Measurements from ENCODE around the gene MCF2L2.

Gene MCF2L2

DNA sequence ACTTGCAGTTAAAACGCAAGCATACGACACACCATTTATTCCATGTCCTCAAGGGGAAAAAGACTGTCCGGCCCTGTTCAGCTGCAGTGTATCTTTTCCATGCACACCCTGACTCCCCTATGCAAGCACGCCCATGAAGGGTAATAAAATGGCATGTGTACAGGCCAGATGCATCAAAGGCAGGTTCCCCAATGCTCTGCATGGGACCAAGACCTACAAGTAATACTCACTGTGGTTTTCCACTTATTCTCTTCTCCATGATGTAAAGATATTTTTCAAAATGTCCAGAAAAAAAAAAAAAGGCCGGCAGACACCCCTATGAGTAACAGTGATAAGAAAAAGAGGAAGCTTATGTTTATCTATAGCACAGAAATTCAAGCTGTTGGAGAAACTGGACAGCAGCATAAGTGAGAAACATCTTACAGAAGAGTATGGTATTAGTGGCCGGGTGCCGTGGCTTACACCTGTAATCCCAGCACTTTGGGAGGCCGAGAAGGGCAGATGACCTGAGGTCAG is 70.8 kb downstream of the MCF2L2 start:
- no peak for DNase-seq

DNA sequence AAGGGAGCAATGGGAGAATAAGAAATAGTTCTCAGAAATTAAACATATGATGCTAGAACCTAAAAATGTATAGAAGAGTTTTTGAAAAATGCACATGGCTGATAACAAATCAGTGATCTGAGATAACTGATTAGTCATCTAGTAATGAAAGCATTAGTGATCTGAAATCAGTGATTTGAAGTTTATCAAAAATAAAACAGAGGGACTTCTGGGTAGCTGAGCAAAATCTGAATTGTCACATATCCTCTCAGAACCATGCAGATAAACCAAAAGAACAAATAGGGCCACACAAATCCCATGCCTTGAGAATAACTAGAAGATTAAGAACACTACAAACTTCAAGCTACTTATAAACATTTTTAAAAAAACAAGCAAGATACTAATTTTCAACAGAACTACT is 71.5 kb downstream of the MCF2L2 start:
- DNase-seq = no peak

DNA sequence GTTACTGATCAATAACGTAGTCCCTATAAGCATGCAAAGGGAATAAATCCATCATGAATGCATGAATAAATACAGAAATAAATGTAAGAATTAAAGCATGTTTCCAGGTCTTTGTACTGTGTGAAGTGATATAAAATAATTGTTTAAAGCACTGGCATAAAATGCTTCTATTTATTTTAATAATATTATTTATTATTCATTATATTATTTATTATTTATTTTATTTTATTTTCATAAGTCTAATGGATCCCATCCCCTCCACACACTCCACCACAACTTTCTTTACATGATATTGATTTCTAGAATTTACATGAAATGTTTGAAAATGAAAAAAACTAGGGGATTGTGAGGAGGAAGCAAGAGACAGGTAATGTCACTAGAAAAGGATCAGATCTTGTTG is 73.5 kb downstream of the MCF2L2 start:
- no peak for DNase-seq

DNA sequence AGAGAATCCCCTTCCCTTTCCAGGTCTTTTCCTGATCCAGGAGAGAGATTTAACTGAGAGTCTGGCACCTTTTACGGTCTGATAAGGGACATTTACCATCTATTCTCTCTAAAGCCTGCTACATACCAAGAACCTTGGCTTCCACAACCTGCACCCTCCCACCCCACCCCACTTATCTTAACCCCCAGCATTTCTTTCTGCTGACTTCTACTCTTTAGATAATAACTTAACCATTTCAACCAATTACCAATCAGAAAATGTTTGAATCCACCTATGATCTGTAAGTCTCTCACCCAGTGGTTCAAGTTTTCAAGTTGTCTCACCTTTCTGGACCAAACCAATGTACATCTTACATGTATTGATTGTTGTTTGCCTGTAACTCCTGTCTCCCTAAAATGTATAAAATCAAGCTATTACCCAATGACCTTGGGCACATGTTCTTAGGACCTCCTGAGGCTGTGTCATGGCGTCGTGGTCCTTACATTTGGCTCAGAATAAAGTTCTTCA is 74.0 kb downstream of the MCF2L2 start:
- DNase-seq = no peak

DNA sequence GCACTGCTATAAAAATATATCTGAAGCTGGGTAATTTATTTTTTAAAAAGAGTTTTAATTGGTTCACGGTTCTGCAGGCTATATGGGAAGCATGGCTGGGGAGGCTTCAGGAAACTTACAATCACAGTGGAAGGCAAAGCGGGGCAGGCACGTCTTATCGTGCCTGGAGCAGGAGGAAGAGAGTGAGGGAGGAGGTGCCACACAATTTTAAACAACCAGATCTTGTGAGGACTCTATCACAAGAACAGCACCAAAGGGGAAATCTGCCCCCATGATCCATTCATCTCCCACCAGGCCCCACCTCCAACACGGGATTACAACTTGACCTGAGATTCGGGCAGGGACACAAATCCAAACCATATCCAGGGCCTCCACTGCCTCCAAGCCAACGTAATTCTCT is 75.0 kb downstream of the MCF2L2 start:
- no peak for DNase-seq

DNA sequence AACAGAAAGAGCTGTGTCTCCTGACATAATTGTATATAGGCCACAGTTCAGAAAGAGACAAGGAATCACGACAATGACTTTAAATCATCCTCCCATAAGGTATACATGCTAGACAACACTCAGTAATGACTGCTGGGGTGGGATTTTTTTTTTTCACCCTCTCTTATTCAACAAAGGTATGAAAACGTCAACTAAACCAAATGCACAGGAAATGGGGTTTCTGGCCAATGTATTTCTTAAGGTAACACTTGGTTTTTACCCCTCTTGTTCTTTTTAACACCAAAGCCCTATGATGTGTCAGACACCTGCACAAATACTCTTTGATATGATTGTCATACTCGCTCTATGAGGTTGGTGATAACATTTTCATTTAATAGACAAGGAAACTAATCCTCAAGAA is 78.3 kb downstream of the MCF2L2 start:
- no peak for DNase-seq

DNA sequence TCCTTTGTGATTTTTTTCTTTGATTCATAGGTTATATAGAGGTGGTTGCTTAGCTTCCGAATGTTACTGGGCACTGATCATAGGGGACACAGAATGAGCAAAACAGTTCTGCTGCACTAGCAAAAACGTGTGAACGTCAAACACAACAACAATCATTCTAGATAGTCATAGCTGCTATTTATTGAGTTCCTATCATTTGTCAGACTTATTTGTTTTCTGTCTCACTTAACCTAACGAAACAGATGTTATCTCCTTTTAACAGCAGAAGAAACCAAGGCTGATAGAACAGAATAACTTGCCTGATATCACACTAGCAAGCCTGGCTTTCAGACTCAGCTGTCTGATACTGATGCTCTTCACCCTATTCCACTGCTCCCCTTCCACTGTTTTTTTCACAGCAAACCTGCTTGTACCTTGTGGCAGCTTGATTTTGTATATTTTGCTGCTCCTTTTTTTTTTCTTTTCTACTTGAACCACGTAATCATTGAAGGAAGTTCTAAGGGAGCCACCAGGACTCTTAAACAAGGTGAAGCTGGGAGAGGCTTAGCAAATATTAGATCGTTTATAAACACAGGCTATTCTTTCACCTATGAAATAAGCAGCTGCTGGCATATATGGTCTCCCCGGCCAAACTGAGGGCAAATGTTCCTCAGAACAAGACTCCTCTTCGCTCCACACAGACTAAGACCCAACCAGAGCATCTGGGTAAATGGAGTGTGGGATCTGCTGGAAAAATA is 78.8 kb downstream of the MCF2L2 start:
- DNase-seq = no peak

DNA sequence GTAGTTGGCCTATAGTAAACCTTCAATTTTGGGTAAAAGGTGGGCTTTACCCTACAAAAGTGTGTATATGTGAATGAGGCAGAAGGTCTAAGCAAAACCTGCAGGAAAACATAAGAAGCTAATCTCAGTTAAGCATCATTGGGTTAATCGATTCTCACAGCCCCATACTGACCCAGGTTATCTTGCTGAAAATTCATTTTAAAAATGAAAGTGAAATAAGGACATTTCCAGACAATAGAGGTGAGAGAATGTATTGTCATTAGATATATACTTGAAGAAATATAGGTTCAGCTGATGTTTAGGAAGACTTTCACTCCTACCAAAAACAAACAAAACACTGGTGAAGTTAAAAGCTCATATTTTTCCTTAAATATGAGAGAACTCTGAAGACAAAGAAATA is 85.6 kb downstream of the MCF2L2 start:
- no peak for DNase-seq

DNA sequence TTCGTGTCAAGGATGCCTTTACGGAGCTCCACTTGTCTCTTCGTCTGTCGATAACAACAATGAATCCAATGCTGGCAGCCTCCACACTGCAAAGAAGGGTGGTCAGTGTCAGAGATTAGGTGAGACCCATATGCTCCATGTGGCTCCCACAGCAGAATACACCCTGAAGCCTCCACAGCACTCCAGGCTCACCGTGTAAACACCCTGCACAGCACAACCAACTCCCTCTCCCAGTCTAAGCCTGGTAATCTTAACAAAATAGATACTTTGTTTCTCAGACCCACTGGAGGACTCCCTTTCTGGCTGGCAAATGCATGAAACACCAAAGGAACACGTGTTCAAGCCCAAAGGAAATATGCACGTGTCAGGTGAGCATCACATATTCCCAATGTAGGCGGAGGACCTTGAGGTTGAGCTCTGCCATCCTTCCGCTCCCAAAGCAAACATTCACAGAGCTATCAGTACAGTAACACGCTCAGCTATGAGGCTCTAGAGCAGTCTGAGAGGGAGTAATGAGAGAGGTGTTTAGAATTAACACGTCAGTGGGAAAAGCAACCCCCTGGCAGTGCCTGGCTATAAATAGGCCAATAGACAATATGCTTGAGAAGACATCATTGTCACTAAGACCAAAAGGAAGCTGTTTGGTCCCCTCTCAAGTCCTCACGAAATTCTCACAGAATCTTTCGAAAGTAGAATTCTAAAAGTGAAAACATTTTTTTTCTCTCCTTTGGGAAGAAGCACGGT is 86.7 kb downstream of the MCF2L2 start:
- no peak for DNase-seq

DNA sequence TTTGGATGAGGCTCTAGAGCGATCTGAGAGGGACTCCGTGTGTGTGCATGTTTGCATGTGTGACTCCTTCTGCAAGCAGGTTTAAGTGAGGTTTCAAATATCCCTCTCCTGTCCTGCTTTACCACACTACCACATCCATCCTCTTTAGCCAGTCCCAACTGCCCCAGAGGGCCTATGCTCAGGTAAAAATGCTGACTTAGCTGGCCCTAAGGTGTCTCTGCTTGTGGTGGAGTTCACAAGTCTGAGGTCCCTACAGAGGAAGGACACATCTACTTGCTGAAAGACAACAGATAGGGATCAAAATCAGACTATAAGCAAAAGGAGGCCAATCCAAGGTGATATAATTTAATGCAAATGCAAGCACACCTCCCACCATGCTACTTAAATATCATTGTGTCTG is 88.2 kb downstream of the MCF2L2 start:
- no peak for DNase-seq

DNA sequence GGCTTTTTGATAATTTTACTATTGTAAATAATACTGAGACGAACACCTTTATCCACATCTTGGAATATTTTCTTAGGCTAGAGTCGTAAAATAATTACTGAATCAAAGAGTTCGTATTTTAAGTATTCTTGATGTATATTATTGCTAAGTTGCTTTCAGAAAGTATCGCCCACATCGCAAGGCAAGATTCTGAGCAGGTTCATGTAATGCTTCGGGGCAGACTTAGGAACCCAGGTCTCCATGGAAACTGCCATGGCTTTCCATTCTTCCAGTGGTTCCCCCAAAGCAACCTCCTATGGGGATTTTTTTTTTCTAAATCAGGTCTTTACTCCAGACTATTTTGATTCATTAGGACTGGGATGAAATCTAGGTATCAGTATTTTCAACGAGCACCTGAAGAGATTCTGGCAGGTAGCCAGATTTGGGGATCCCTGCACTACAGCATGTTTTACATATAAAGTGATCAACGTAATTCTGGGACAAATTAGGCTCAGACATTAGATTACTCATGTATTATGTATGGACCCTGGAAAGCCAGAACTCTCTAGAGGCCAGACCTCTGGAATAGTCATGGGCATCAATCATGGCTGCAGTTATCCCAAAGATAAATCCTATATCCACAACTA is 88.8 kb downstream of the MCF2L2 start:
- DNase-seq = no peak

DNA sequence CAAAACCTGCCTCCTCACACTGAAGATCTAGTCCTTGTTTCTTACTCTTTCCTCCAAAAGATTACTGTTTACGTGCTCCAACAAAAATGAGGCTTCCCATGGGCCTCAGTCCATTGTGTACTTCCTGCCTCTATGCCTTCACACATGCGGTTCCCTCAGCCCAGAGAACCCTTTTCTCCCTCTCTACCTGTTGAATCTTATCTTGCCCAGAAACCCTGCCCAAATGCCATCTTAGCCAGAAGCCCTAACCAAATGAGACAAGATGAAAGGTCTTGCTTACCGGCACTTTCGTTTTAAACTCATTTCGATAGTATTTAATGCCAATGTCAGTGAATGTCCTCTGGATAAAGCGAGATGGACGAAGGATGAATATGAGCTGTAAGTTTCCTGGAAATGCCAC is 89.9 kb downstream of the MCF2L2 start:
- no peak for DNase-seq

DNA sequence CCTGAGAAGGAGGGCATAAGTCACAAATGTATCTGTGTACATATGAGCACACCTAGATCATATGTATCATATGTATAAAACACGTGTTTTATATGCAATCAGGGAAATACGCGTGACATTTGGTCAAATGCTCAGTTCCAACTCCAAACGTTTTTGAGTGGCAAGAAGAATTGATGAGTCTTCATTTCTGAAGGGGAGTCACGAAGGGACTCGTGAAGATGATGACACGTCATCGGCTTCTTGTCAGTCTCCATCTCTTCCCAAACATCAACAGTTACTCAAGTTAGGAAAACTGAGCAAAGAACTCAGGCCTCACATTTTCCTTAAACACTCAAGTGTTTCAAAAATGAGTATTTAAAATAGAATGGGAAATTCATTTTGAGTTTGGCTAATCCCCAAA is 95.9 kb downstream of the MCF2L2 start:
- DNase-seq = no peak

DNA sequence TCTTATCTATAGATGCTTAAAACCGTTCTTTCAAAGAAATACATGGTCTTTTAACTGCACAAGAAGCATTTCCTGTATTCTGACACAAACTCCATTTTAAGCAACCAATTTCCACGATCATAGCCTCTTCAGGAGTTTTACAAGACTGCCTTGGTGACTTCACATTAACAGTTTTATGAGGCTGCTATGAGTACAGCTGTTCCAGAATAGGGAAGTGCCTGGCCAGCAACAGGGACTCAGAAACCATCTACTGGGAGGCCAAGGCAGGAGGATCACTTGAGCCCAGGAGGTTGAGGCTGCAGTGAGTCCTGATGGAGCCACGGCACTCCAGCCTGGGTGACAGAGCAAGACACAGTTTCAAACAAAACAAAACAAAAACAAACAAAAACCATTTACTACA is 96.9 kb downstream of the MCF2L2 start:
- no peak for DNase-seq

DNA sequence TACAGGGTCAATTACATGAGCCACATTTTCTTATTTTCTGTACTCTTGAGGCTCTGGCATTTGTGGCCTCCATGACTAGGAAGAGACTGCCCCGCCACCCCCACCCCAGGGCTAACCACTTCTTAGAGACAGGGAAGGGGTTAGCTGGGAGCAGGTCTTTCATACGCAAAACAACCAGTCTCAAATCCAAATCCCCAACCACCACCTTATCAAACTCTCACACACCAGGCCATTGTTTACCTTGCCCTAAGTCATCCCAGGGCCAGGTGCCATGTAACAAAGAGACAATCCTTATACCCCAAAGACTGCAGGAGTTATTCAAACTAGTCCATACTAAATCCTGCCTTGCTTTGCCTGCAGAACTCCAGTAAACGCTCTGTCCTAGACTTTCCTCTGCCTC is 97.5 kb downstream of the MCF2L2 start:
- DNase-seq = no peak

DNA sequence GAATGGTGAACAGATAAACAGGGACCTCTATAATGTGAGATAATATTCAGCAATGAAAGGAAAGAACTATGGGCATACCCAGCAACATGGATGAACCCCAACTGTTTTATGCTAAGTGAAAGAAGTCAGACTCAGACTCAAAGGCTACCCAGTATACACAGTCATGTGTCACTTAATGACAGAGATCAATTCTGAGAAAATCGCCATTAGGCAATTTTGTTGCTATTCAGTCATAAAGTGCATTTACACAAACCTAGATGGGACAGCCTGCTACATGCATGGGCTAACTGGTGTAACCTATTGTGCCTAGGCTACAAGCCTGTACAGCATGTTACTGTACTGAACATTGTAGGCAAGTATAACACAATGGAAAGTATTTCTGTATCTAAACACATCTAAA is 98.9 kb downstream of the MCF2L2 start:
- no peak for DNase-seq

DNA sequence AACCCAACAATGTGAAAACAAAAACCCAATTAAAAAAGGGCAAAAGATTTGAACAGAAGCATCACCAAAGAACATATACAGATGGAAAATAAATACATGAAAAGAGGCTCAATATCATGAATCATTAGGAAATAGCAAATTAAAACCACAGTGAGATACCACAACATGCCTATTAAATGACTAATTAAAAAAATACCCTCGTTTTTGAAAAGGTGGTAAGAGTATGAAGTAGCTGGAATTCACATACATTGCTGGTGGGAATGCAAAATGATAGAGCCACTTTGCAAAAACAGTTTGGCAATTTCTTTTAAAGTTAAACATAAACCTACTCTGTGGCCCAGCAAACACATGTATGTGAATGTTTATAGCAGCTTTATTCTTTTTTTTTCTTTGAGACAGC is 99.6 kb downstream of the MCF2L2 start:
- no peak for DNase-seq

DNA sequence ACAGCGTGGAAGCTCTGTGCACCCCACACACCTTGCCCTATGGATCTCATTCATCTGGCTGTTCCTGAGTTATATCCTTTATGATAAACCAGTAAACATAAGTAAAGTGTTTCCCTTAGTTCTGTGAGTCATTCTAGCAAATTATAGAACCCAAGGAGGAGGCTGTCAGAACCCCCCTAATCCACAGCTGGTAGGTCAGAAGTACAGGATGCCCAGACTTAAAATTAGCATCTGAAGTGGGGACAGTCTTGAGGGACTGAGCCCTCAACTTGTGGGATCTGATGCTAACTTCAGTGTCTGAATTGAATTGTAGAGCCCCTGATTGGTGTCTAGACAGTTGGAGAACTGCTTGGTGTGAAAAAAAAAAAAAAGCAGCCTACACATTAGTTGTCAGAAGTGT is 100.3 kb downstream of the MCF2L2 start:
- no peak for DNase-seq

DNA sequence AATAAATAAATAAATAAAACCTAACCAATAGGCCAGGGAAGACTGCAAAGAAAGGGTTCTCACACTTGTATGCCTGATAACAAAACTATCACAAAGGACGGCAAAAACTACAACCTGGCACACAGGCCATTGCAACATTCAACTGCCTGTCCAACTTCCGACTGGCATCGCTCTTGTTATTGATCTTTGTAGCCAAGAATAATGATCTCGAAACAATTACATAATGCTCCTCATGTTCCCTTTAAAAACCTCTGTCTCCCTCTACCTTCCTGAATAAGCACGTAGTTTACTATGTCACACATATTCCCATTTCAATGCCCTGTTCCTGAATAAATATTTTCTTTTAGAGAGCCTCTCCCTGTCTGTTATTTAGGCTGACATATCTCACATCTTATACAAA is 101.1 kb downstream of the MCF2L2 start:
- DNase-seq = no peak

DNA sequence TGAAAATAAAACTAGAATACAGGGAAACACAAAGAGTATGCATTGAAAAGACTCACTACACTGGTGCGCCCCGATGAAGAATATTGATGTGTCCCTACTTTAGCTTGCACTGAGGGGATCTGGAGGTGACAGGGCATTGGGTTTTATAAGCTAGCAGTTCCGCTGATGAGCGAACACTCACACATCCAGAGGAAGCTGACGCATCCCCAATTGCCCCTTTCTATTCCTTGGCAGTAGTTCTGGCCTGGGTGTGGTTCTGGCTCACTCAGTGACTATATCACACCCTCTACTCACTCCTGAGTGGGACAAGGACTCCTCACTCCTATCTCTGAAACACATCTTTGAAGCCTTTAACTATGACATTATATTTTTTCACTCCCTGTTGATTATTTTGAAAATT is 104.3 kb downstream of the MCF2L2 start:
- DNase-seq = no peak

DNA sequence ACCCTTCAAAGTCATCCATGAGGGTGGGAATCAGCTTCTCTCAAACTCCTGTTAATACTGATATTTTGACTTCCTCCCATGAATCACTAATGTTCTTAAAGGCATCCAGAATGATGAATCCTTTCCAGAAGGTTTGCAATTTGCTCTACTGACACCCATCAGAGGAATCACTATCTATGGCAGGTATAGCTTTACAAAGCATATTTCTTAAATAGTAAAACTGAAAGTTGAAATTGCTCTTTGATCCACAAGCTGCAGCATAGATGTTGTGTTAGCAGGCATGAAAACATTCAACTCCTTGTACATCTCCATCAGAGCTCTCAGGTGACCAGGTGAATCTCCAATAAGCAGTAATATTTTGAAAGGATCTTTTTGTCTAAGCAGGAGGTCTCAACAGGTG is 109.0 kb downstream of the MCF2L2 start:
- no peak for DNase-seq

DNA sequence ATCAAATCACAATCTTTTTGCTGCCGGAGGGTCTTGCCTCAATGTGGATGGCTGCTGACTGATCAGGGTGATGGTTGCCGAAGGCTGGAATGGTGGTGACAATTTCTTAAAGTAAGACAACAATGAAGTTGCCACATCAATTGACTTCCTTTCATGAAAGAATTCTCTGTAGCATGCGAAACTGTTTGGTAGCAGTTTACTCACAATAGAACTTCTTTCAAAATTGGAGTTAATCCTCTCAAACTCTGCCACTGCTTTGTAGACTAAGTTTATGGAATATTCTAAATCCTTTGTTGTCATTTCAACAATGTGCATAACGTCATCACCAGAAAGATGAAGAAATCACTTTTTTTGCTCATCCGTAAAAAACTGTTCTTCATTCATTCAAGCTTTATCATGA is 109.5 kb downstream of the MCF2L2 start:
- no peak for DNase-seq

DNA sequence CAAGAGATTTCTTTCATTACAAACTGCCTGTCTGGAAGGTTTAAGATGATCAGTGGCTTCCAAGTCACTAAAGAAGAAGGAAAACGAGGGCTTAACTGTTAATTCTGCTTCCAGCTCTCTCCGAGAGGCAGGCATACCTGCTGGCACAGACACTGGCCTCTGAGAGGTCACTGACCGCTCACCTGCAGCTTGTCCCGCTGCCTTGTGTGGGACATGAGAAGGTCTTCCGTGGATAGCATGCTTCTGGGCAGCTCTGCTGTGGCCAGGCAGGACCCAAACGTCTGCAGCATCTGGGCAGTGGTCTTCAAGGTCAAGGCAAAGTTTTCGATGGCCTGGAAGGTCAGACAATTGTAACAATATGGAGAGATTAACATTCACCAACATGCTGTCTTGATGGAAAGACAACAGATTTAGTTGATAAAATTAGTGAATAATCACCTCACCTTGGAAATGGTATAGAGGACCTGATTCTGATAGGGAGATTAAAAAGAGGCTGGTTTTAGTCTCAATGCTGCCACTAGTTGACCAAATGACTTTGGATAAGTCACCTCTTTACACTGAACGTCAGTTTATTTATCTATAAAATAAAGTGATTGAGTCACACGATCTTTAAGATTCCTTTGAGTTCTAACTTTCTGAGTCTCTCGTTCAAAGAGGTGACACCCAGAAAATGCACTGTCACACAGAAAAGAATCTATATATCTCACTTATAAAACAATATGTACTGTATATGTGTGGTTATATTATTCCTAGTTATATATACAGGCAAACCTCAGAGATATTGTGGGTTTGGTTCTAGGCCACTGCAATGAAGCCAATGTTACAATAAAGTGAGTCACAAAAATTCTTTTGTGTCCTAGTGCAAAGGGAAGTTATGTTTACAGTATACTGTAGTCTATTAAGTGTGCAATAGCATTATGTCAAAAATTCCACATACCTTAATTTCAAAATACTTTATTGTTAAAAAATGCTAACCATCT is 110.2 kb downstream of the MCF2L2 start:
- DNase-seq = no peak
